Measurements from ENCODE around the gene SMIM11.
"Not testable (repeated sequence)": the region's sequence is repeated elsewhere in the genome, so short reads cannot be mapped to it uniquely, and the experiment has no call there.

Gene SMIM11

DNA sequence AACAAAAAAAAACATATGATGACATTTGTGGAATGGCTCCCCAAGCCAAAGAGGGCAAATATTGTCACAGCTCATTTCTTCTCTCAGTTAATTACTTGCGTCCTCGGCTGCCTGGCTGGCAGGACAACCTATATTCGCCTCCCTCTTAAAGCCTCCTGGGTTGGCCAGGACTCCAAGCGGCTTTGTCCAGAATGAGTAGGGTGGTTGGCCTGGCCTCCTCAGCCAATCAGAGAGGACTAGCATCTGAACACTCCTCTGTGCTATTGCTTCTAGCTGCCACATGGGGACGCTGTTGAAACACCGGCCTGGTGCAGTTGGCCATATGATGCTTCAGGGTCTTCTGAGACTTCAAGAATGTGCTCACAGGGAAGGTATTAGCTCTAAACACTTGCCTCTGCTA, 53.1 kb downstream of the SMIM11 start:
- H3F3A ChIP-seq (ENCODE audit: control insufficient read depth, insufficient read depth); H3K9me2 ChIP-seq (replicated peaks; ENCODE audit: control insufficient read depth, low read length); H3K27me3 ChIP-seq (ENCODE audit: control insufficient read depth, low read length): not testable (repeated sequence)

DNA sequence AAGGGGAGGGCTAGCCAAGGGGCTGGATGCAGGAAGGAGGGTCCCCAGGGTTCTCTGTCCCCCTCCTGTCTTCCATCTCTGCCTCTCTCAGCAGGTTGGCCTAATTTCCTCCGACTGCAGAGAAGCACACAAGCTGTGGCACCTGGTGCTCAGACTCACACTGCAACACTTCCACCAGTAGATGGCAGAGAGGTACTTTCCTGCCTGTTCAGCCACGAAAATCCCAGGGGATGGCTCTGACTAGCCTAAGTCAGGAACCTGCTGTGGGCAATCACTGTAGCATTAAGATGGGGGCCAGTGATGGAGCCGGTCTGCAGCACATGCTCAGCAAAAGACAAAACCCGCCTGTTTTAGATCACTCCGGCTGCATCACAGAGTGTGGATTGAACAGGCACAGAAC, 54.4 kb downstream of the SMIM11 start:
- H3K4me2 ChIP-seq (ENCODE audit: low read length); H4K20me1 ChIP-seq (ENCODE audit: control insufficient read depth, insufficient read depth, low read depth, low read length); H3K4me1 ChIP-seq (ENCODE audit: control insufficient read depth, low read length); H3K9me2 ChIP-seq (replicated peaks; ENCODE audit: control insufficient read depth, low read length); H3K9me3 ChIP-seq (ENCODE audit: control insufficient read depth, insufficient read depth, low read length); H3K27me3 ChIP-seq (ENCODE audit: control insufficient read depth, low read length); H3F3A ChIP-seq (ENCODE audit: control insufficient read depth, insufficient read depth); H3K36me3 ChIP-seq (ENCODE audit: control insufficient read depth, low read length); H3K4me3 ChIP-seq (ENCODE audit: low read length); H3K27ac ChIP-seq (ENCODE audit: low read depth, low read length); H3K79me2 ChIP-seq (ENCODE audit: control insufficient read depth, low read length): not testable (repeated sequence)

More for the DNA sequence above, 53.1 kb downstream of the SMIM11 start:
- H3K4me3 ChIP-seq (ENCODE audit: low read length); H3K9me3 ChIP-seq (ENCODE audit: control insufficient read depth, insufficient read depth, low read length); H4K20me1 ChIP-seq (ENCODE audit: control insufficient read depth, insufficient read depth, low read depth, low read length); H3K27ac ChIP-seq (ENCODE audit: low read depth, low read length); H3K36me3 ChIP-seq (ENCODE audit: control insufficient read depth, low read length); H3K79me2 ChIP-seq (ENCODE audit: control insufficient read depth, low read length); H3K4me2 ChIP-seq (ENCODE audit: low read length); H3K4me1 ChIP-seq (ENCODE audit: control insufficient read depth, low read length): not testable (repeated sequence)

All from DOHH2 (cell line).